Neural progenitor cell (in vitro differentiated cells): ENCODE data around the gene ZC4H2. TPM values are rescaled to one million over a fixed set of nuclear protein-coding genes. Genes with fewer than 3 reads are reported as not detected.

Source experiments
- DNase-seq: peaks from one replicate; pipeline ENCODE4 v3.0.0-alpha.2; 2016; ENCODE audit warnings: low spot score
- H2AFZ ChIP-seq: fragments of 200-600 bp; sonication (generic); replicated peaks from 2 replicates; pipeline ENCODE4 v1.6.1; 2016; ENCODE audit warnings: antibody characterized with exemption
- H3F3A ChIP-seq: fragments of 200-600 bp; sonication (generic); 2 replicates; pipeline ENCODE4 v1.6.1; 2016; ENCODE audit warnings: antibody characterized with exemption, low read depth
- H3K27ac ChIP-seq: fragments of 200-600 bp; sonication (generic); 2 replicates; pipeline ENCODE4 v1.5.1; 2016; ENCODE audit warnings: mild to moderate bottlenecking
- H3K27me3 ChIP-seq: fragments of 200-600 bp; sonication (generic); 2 replicates; pipeline ENCODE4 v1.6.1; 2016; ENCODE audit warnings: mild to moderate bottlenecking, moderate library complexity
- H3K36me3 ChIP-seq: fragments of 200-600 bp; sonication (generic); 2 replicates; pipeline ENCODE4 v1.5.1; 2016
- H3K4me1 ChIP-seq: fragments of 200-600 bp; sonication (generic); 2 replicates; pipeline ENCODE4 v1.6.1; 2016; ENCODE audit warnings: mixed run types
- H3K4me2 ChIP-seq: fragments of 200-600 bp; sonication (generic); 2 replicates; pipeline ENCODE4 v1.6.1; 2016
- H3K4me3 ChIP-seq: fragments of 200-600 bp; sonication (generic); 2 replicates; pipeline ENCODE4 v1.5.1; 2016
- H3K79me2 ChIP-seq: fragments of 200-600 bp; sonication (generic); 2 replicates; pipeline ENCODE4 v1.6.1; 2016; ENCODE audit warnings: low read depth
- H3K9ac ChIP-seq: fragments of 200-600 bp; sonication (generic); 2 replicates; pipeline ENCODE4 v1.6.1; 2016
- H3K9me3 ChIP-seq: fragments of 200-600 bp; sonication (generic); 2 replicates; pipeline ENCODE4 v1.5.1; 2016; ENCODE audit warnings: low read depth
- H4K20me1 ChIP-seq: fragments of 200-600 bp; sonication (generic); 2 replicates; pipeline ENCODE4 v1.6.1; 2016; ENCODE audit warnings: low read depth
- H3K27ac Mint-ChIP-seq: 3 replicates; pipeline ENCODE4 v1.8.0; 2021; ENCODE audit warnings: mixed read lengths
- H3K27me3 Mint-ChIP-seq: 2 replicates; pipeline ENCODE4 v1.8.0; 2022; ENCODE audit warnings: low read depth, mild to moderate bottlenecking, inconsistent platforms, moderate library complexity, mixed read lengths; ENCODE audit not compliant: insufficient read depth
- H3K36me3 Mint-ChIP-seq: 3 replicates; pipeline ENCODE4 v1.8.0; 2021; ENCODE audit warnings: mixed read lengths
- H3K4me1 Mint-ChIP-seq: 3 replicates; pipeline ENCODE4 v1.8.0; 2021; ENCODE audit warnings: mixed read lengths
- H3K4me3 Mint-ChIP-seq: 3 replicates; pipeline ENCODE4 v1.8.0; 2021; ENCODE audit warnings: mild to moderate bottlenecking, moderate library complexity, mixed read lengths
- H3K9me3 Mint-ChIP-seq: 3 replicates; pipeline ENCODE4 v1.8.0; 2020; ENCODE audit warnings: mixed read lengths
- EZH2 ChIP-seq: fragments of 200-600 bp; sonication (generic); IDR thresholded peaks from 2 replicates; pipeline ENCODE4 v1.6.1; 2017; ENCODE audit warnings: antibody characterized with exemption, mild to moderate bottlenecking, moderate library complexity
- EZH2phosphoT487 ChIP-seq: fragments of 200-600 bp; sonication (generic); IDR thresholded peaks from 2 replicates; pipeline ENCODE4 v1.6.1; 2017; ENCODE audit warnings: antibody characterized with exemption
- total RNA-seq: library from RNA; depleted of rRNA; stranded (reverse); fragments of >200 nt; gene quantifications from 2 replicates; pipeline ENCODE4 v1.2.3, GENCODE V29; 2015; ENCODE audit warnings: low replicate concordance
- TF ChIP-seq, protein P1 (sequence below): fragments of 200-600 bp; sonication (generic); IDR thresholded peaks from 2 replicates; pipeline ENCODE4 v1.5.1; 2017; ENCODE audit warnings: antibody characterized with exemption, mild to moderate bottlenecking

The ZC4H2 gene
- total RNA-seq, 1 donor from 2014 or later, result 35.6 TPM

DNA sequence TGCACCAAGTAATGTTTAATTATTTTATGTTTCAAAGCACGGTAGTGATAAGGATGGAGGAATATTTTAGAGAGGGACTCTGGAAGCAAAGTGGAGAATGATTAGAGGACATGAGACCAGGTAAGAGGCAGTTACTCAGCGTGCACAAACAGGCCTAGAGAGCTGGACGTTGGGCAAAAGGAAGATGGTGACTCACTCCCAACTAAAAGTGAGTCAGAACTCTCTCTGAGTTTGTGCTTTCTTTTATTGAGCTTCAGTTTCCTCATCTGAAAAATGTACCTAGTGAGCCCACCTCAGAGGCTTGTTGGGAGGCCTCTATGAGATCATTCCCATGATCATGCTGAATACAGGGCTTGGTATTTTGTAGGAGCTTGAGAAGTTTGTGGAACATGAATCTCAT is 1.6 kb upstream of the ZC4H2 start:
- peaks cover 9% of the 10 kb centered on the region for H3K9me3 Mint-ChIP-seq
- H3K4me1 ChIP-seq, result no peaks in the 10 kb centered on the region
- TF ChIP-seq, protein P1, sequence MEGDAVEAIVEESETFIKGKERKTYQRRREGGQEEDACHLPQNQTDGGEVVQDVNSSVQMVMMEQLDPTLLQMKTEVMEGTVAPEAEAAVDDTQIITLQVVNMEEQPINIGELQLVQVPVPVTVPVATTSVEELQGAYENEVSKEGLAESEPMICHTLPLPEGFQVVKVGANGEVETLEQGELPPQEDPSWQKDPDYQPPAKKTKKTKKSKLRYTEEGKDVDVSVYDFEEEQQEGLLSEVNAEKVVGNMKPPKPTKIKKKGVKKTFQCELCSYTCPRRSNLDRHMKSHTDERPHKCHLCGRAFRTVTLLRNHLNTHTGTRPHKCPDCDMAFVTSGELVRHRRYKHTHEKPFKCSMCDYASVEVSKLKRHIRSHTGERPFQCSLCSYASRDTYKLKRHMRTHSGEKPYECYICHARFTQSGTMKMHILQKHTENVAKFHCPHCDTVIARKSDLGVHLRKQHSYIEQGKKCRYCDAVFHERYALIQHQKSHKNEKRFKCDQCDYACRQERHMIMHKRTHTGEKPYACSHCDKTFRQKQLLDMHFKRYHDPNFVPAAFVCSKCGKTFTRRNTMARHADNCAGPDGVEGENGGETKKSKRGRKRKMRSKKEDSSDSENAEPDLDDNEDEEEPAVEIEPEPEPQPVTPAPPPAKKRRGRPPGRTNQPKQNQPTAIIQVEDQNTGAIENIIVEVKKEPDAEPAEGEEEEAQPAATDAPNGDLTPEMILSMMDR, result no peak
- TF ChIP-seq EZH2phosphoT487 (no peak), EZH2 (no peak)
- H3K9me3 ChIP-seq, result peaks cover 3% of the 10 kb centered on the region
- no peaks in the 10 kb centered on the region for H3K4me1 Mint-ChIP-seq
- no peaks in the 10 kb centered on the region for H3K27me3 Mint-ChIP-seq
- H3K4me3 ChIP-seq, result no peak overlapping the region
- H3F3A ChIP-seq, result peaks cover 4% of the 10 kb centered on the region
- no peak overlapping the region for H3K9ac ChIP-seq
- no peak for DNase-seq
- no peak overlapping the region for H2AFZ ChIP-seq
- H4K20me1 ChIP-seq, result no peaks in the 10 kb centered on the region
- no peak overlapping the region for H3K4me2 ChIP-seq
- H3K36me3 Mint-ChIP-seq, result peaks cover 8% of the 10 kb centered on the region
- H3K36me3 ChIP-seq, result no peaks in the 10 kb centered on the region
- H3K27me3 ChIP-seq, result no peaks in the 10 kb centered on the region
- no peak overlapping the region for H3K4me3 Mint-ChIP-seq
- H3K79me2 ChIP-seq, result peaks cover 25% of the 10 kb centered on the region
- H3K27ac Mint-ChIP-seq, result no peak overlapping the region
- no peak overlapping the region for H3K27ac ChIP-seq

DNA sequence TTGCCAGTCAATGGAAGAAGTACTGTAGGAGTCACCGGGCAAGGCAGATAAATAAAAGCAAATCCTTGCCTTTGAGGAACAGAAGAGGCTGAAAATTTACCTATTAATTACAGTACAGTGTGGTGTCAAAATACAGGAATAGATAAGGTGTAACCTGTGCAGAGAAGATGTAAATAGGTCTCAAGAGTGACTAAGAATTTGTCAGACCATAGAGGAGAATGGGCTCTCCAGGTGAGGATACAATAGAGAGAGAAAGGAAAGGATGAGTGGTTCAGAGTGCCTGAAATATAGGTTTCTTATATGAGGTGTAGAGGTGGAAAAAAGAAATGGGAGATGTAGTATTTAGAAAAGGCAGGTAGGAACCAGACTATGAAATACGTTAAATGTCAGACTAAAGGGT is 801 bp upstream of the ZC4H2 start:
- no peak for DNase-seq
- no peaks in the 10 kb centered on the region for H3K36me3 ChIP-seq
- H3K4me1 Mint-ChIP-seq, result no peaks in the 10 kb centered on the region
- H3K9me3 ChIP-seq, result peaks cover 11% of the 10 kb centered on the region
- no peaks in the 10 kb centered on the region for H3K27me3 Mint-ChIP-seq
- H3K27ac ChIP-seq, result no peak overlapping the region
- H3K27me3 ChIP-seq, result no peaks in the 10 kb centered on the region
- H3K36me3 Mint-ChIP-seq, result peaks cover 12% of the 10 kb centered on the region
- no peaks in the 10 kb centered on the region for H4K20me1 ChIP-seq
- H3K9me3 Mint-ChIP-seq, result peaks cover 16% of the 10 kb centered on the region
- H2AFZ ChIP-seq, result no peak overlapping the region
- H3K4me3 ChIP-seq, result peak overlapping the region; percentile 68
- TF ChIP-seq EZH2phosphoT487, result no peak
- TF ChIP-seq EZH2, result no peak
- TF ChIP-seq, protein P1, result no peak
- H3F3A ChIP-seq, result peaks cover 4% of the 10 kb centered on the region
- H3K4me1 ChIP-seq, result no peaks in the 10 kb centered on the region
- peak overlapping the region; percentile 93 for H3K4me3 Mint-ChIP-seq
- no peak overlapping the region for H3K27ac Mint-ChIP-seq
- peaks cover 32% of the 10 kb centered on the region for H3K79me2 ChIP-seq
- H3K4me2 ChIP-seq, result peak overlapping the region; percentile 73
- no peak overlapping the region for H3K9ac ChIP-seq

DNA sequence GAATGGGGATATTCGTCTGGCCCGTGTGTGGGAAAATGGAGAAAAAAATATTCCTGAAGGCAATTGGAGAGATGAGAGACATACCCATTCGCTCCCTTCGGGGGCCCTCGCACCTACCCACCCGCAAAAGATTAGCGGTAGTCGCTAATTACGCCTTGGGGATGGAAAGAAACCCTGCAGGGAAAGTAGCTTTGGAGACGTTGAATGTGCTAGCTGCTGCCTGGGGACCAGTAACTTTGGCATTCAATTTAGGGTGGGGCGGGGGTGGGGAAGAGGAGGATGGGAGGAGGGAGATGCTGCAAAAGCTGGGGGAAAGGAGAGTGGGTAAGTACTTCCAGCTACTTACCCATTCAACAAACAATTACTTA is 407 bp upstream of the ZC4H2 start:
- H3K4me1 Mint-ChIP-seq, result no peaks in the 10 kb centered on the region
- Histone ChIP-seq H3K9me3 (peaks cover 15% of the 10 kb centered on the region), H3K36me3 (no peaks in the 10 kb centered on the region), H4K20me1 (no peaks in the 10 kb centered on the region), H3K4me2 (peak overlapping the region; percentile 73), H3K4me1 (no peaks in the 10 kb centered on the region), H2AFZ (no peak overlapping the region), H3K79me2 (peaks cover 35% of the 10 kb centered on the region), H3K9ac (no peak overlapping the region), H3K27ac (no peak overlapping the region), H3K27me3 (no peaks in the 10 kb centered on the region), H3K4me3 (peak overlapping the region; percentile 68), H3F3A (peaks cover 4% of the 10 kb centered on the region)
- peaks cover 19% of the 10 kb centered on the region for H3K9me3 Mint-ChIP-seq
- no peak overlapping the region for H3K27ac Mint-ChIP-seq
- no peak for TF ChIP-seq EZH2phosphoT487
- no peak for TF ChIP-seq EZH2
- TF ChIP-seq, protein P1, result no peak
- no peaks in the 10 kb centered on the region for H3K27me3 Mint-ChIP-seq
- peak overlapping the region; percentile 93 for H3K4me3 Mint-ChIP-seq
- peaks cover 15% of the 10 kb centered on the region for H3K36me3 Mint-ChIP-seq
- peak; percentile 48 for DNase-seq
